Brain microvascular endothelial cell (primary cell): Measurements from ENCODE around the gene TTC39C.

Experiments
- DNase-seq: peaks from one replicate; pipeline ENCODE4 v3.0.0-alpha.2; 2020
- H3K27ac ChIP-seq: fragments of 250-450 bp; sonication (Bioruptor Pico); 2 replicates; pipeline ENCODE4 v1.5.1; 2020; ENCODE audit warnings: mild to moderate bottlenecking, moderate library complexity
- H3K27me3 ChIP-seq: fragments of 250-450 bp; sonication (Bioruptor Pico); replicated peaks from 2 replicates; pipeline ENCODE4 v1.5.1; 2020; ENCODE audit warnings: mild to moderate bottlenecking
- H3K36me3 ChIP-seq: fragments of 250-450 bp; sonication (Bioruptor Pico); replicated peaks from 2 replicates; pipeline ENCODE4 v1.5.1; 2020; ENCODE audit warnings: mild to moderate bottlenecking
- H3K4me3 ChIP-seq: 2 replicates; pipeline ENCODE4 v1.5.1; 2011; ENCODE audit warnings: low read depth, mild to moderate bottlenecking, control low read depth, low read length, moderate library complexity
- CTCF ChIP-seq: IDR thresholded peaks from 2 replicates; pipeline ENCODE4 v1.5.1; 2011; ENCODE audit warnings: low read depth, mild to moderate bottlenecking, moderate library complexity, low read length, control low read depth, inconsistent platforms; ENCODE audit errors: missing control alignments
- in situ Hi-C: cut with HindIII; loops from 2 replicates; pipeline ENCODE4 v1.10.0; 2017; ENCODE audit warnings: low sequenced_read_pairs, low pct_ligation_motif_present

The TTC39C gene

GRCh38 chr18:23970161-23971096 lies 44.1 kb upstream of the TTC39C start:
- H3K4me3 ChIP-seq: no peak overlapping the region
- no peak for DNase-seq
- no peak overlapping the region for H3K27ac ChIP-seq
- in situ Hi-C loops: no loop called here
- no peaks in the 10 kb centered on the region for H3K36me3 ChIP-seq
- no peaks in the 10 kb centered on the region for H3K27me3 ChIP-seq
- TF ChIP-seq CTCF: no peak

GRCh38 chr18:23971097-23971440 lies 43.5 kb upstream of the TTC39C start:
- no peak for DNase-seq
- no peak for TF ChIP-seq CTCF
- in situ Hi-C loops: no loop called here
- Histone ChIP-seq H3K4me3 (no peak overlapping the region), H3K27me3 (no peaks in the 10 kb centered on the region), H3K27ac (no peak overlapping the region), H3K36me3 (no peaks in the 10 kb centered on the region)

GRCh38 chr18:23971666-23972230 lies 42.8 kb upstream of the TTC39C start:
- no peak overlapping the region for H3K4me3 ChIP-seq
- DNase-seq: no peak
- no peaks in the 10 kb centered on the region for H3K36me3 ChIP-seq
- no peak overlapping the region for H3K27ac ChIP-seq
- no peaks in the 10 kb centered on the region for H3K27me3 ChIP-seq
- TF ChIP-seq CTCF: no peak
- in situ Hi-C loops: no loop called here

GRCh38 chr18:23972453-23972852 lies 42.1 kb upstream of the TTC39C start:
- no peaks in the 10 kb centered on the region for H3K36me3 ChIP-seq
- H3K27me3 ChIP-seq: no peaks in the 10 kb centered on the region
- in situ Hi-C loops: no loop called here
- no peak overlapping the region for H3K27ac ChIP-seq
- TF ChIP-seq CTCF: no peak
- no peak overlapping the region for H3K4me3 ChIP-seq
- no peak for DNase-seq

- H3K27ac ChIP-seq: no peak overlapping the region
- no peak for TF ChIP-seq CTCF
These were observed 37.5 kb upstream of the TTC39C start for GRCh38 chr18:23977103-23977502.

More at GRCh38 chr18:23977103-23977502, 37.5 kb upstream of the TTC39C start:
- no peaks in the 10 kb centered on the region for H3K27me3 ChIP-seq
- no peak overlapping the region for H3K4me3 ChIP-seq
- H3K36me3 ChIP-seq: no peaks in the 10 kb centered on the region
- no peak for DNase-seq
- in situ Hi-C loops: no loop called here
